ENCODE measurements around the gene RNF169. TPM values are rescaled to one million over a fixed set of nuclear protein-coding genes. Genes with fewer than 3 reads are reported as not detected.

Gene RNF169
- total and polyA plus RNA-seq, 4 donors: 4.4 to 34.8 (median 12.7) TPM

GRCh38 chr11:74863410-74863809 is 114.8 kb downstream of the RNF169 start:
- Histone ChIP-seq H3K9ac (ENCODE audit: insufficient read depth in 1 of 2, low read length in 2 of 2) (no peak overlapping the region), H3K4me3 (no peak overlapping the region), H3K36me3 (ENCODE audit: control insufficient read depth in 4 of 4, insufficient read depth in 4 of 4, low read length in 4 of 4) (peaks cover 30 to 52% (median 38%) of the 10 kb centered on the region in 4 donors), H3K27me3 (ENCODE audit: control insufficient read depth in 3 of 3, insufficient read depth in 3 of 3, low read length in 2 of 3) (no peaks in the 10 kb centered on the region), H3K4me1 (ENCODE audit: control insufficient read depth in 5 of 5, insufficient read depth in 5 of 5, low read length in 5 of 5) (no peaks in the 10 kb centered on the region), H3K27ac (ENCODE audit: low read depth in 1 of 2, low read length in 1 of 2) (no peak overlapping the region), H3K9me3 (ENCODE audit: control insufficient read depth in 4 of 4, insufficient read depth in 3 of 4, low read length in 3 of 4) (peaks cover 17 to 37% (median 26%) of the 10 kb centered on the region in 4 donors)
- 95 to 98% methylated on average over 2 of the region's 2 CpGs for WGBS, 2 donors
- no peak for DNase-seq
- no peak for TF ChIP-seq CTCF (IDR thresholded peaks at IDR 0.05; ENCODE audit: control extremely low read depth, extremely low read depth)
- ATAC-seq (ENCODE audit: insufficient read depth, low FRiP score): no peak

GRCh38 chr11:74866557-74866956 is 117.9 kb downstream of the RNF169 start:
- Histone ChIP-seq H3K27ac (ENCODE audit: low read depth in 1 of 2, low read length in 1 of 2) (no peak overlapping the region), H3K9ac (ENCODE audit: insufficient read depth in 1 of 2, low read length in 2 of 2) (no peak overlapping the region), H3K4me1 (ENCODE audit: control insufficient read depth in 5 of 5, insufficient read depth in 5 of 5, low read length in 5 of 5) (no peaks in the 10 kb centered on the region), H3K36me3 (ENCODE audit: control insufficient read depth in 4 of 4, insufficient read depth in 4 of 4, low read length in 4 of 4) (peaks cover 27 to 61% (median 49%) of the 10 kb centered on the region in 4 donors), H3K27me3 (ENCODE audit: control insufficient read depth in 3 of 3, insufficient read depth in 3 of 3, low read length in 2 of 3) (no peaks in the 10 kb centered on the region), H3K4me3 (no peak overlapping the region), H3K9me3 (ENCODE audit: control insufficient read depth in 4 of 4, insufficient read depth in 3 of 4, low read length in 3 of 4) (peaks cover 25 to 43% (median 37%) of the 10 kb centered on the region in 4 donors)
- no peak for TF ChIP-seq CTCF (IDR thresholded peaks at IDR 0.05; ENCODE audit: control extremely low read depth, extremely low read depth)
- ATAC-seq (ENCODE audit: insufficient read depth, low FRiP score) (no peak), DNase-seq (no peak)

- H3K4me3 ChIP-seq: no peak overlapping the region
- H3K36me3 ChIP-seq (ENCODE audit: control insufficient read depth in 4 of 4, insufficient read depth in 4 of 4, low read length in 4 of 4): peaks cover 13 to 72% (median 53%) of the 10 kb centered on the region in 4 donors
- no peak overlapping the region for H3K9ac ChIP-seq (ENCODE audit: insufficient read depth in 1 of 2, low read length in 2 of 2)
- TF ChIP-seq CTCF (IDR thresholded peaks at IDR 0.05; ENCODE audit: control extremely low read depth, extremely low read depth): no peak
- ATAC-seq (ENCODE audit: insufficient read depth, low FRiP score) (no peak), DNase-seq (no peak)
- H3K27me3 ChIP-seq (ENCODE audit: control insufficient read depth in 3 of 3, insufficient read depth in 3 of 3, low read length in 2 of 3): no peaks in the 10 kb centered on the region
- WGBS, 2 donors: 89 to 97% methylated on average over 1 of the region's 1 CpG
- H3K9me3 ChIP-seq (ENCODE audit: control insufficient read depth in 4 of 4, insufficient read depth in 3 of 4, low read length in 3 of 4): peaks cover 22 to 59% (median 40%) of the 10 kb centered on the region in 4 donors
- H3K27ac ChIP-seq (ENCODE audit: low read depth in 1 of 2, low read length in 1 of 2): no peak overlapping the region
- no peaks in the 10 kb centered on the region for H3K4me1 ChIP-seq (ENCODE audit: control insufficient read depth in 5 of 5, insufficient read depth in 5 of 5, low read length in 5 of 5)
Observed at GRCh38 chr11:74870485-74870884, 121.8 kb downstream of the RNF169 start.

- 75 to 94% methylated on average over 2 of the region's 2 CpGs for WGBS, 2 donors
- H3K9me3 ChIP-seq (ENCODE audit: control insufficient read depth in 4 of 4, insufficient read depth in 3 of 4, low read length in 3 of 4): peaks cover 18 to 54% (median 36%) of the 10 kb centered on the region in 4 donors
Observed at GRCh38 chr11:74871037-74871436, 122.4 kb downstream of the RNF169 start.

More at GRCh38 chr11:74871037-74871436, 122.4 kb downstream of the RNF169 start:
- Histone ChIP-seq H3K27ac (ENCODE audit: low read depth in 1 of 2, low read length in 1 of 2) (no peak overlapping the region), H3K4me1 (ENCODE audit: control insufficient read depth in 5 of 5, insufficient read depth in 5 of 5, low read length in 5 of 5) (no peaks in the 10 kb centered on the region), H3K36me3 (ENCODE audit: control insufficient read depth in 4 of 4, insufficient read depth in 4 of 4, low read length in 4 of 4) (peaks cover 13 to 73% (median 54%) of the 10 kb centered on the region in 4 donors), H3K4me3 (no peak overlapping the region), H3K27me3 (ENCODE audit: control insufficient read depth in 3 of 3, insufficient read depth in 3 of 3, low read length in 2 of 3) (no peaks in the 10 kb centered on the region), H3K9ac (ENCODE audit: insufficient read depth in 1 of 2, low read length in 2 of 2) (no peak overlapping the region)
- no peak for ATAC-seq (ENCODE audit: insufficient read depth, low FRiP score)
- peak in 1 of 3 donors; percentile 13 for DNase-seq
- no peak for TF ChIP-seq CTCF (IDR thresholded peaks at IDR 0.05; ENCODE audit: control extremely low read depth, extremely low read depth)
